ENCODE results near the gene MAP3K5. TPM values are rescaled to one million over a fixed set of nuclear protein-coding genes. Genes with fewer than 3 reads are reported as not detected.
A peak's percentile ranks its signal among the peaks of the same experiment; 100 is the strongest.

MAP3K5 gene
- polyA plus RNA-seq, 2 donors: 5.2 to 5.6 TPM

DNA sequence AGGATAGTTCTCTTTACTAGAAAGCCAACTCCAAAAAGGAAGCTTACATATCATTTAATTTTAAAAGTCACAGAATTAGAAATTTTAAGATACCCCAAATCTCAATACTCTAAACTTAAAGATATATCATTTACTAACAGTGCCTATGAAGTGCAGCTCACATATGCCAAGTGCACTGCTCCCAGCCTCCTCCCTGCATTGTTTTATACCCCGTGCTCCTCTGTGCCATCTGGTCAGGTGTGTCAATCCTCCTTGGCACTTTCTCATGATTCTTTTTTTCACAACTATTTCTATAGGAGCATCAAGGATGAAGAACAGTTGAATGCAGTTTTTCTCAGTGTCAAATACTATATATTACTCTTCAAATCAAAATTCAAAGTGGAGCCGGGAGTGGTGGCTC is 250.9 kb downstream of the MAP3K5 start:
- Histone ChIP-seq H3K4me3 (ENCODE audit: low read depth in 1 of 2, low read length in 2 of 2) (no peak overlapping the region), H3K9me3 (ENCODE audit: control insufficient read depth in 2 of 2, insufficient read depth in 1 of 2, low read depth in 1 of 2, low read length in 1 of 2) (no peaks in the 10 kb centered on the region)
- WGBS, 2 donors: 67 to 75% methylated on average over 2 of the region's 2 CpGs

DNA sequence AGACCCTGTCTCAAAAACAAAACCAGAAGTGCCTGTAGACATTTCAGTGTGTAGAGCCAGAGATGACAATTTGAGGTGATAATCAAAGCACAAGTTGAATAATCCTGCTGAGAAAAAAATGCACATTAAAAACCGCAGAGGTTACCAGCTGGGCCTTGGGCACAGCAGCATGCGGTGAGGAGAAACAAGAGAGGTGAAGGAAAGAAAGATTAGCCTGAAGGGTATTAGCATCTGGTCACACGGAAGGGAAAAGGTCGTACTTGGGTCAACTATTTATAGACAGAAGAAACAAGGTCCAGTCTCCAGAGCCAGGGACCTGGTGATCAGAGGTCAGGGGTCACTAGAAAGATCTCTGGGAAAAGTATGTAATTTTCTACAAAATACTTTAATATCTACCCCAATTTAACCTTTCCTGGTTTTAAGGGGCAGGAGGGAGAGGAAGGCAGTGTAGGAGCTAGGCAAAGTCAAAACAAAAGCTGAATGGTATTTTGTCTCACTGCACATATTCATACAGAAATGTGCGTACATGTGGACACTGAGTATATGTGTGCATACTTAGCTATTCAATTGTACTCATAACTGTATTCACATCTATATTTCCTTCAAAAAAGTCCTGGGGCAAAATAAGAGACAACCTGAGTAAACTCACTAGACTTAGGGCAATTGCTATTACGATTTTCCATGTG is 252.2 kb downstream of the MAP3K5 start:
- Histone ChIP-seq H3K4me3 (ENCODE audit: low read depth in 1 of 2, low read length in 2 of 2) (no peak overlapping the region), H3K36me3 (ENCODE audit: control insufficient read depth in 2 of 2, insufficient read depth in 2 of 2, low read length in 1 of 2) (no peaks in the 10 kb centered on the region), H3K9me3 (ENCODE audit: control insufficient read depth in 2 of 2, insufficient read depth in 1 of 2, low read depth in 1 of 2, low read length in 1 of 2) (no peaks in the 10 kb centered on the region), H3K27me3 (ENCODE audit: control insufficient read depth in 1 of 2, insufficient read depth in 2 of 2, low read length in 2 of 2) (no peaks in the 10 kb centered on the region), H3K4me1 (ENCODE audit: control insufficient read depth in 2 of 2, insufficient read depth in 2 of 2, low read length in 1 of 2) (no peaks in the 10 kb centered on the region), H3K27ac (ENCODE audit: low read depth in 2 of 2, low read length in 1 of 2) (no peak overlapping the region)
- 68 to 73% methylated on average over 6 of the region's 6 CpGs for WGBS, 2 donors

More for the DNA sequence above, 250.9 kb downstream of the MAP3K5 start:
- H3K4me1 ChIP-seq (ENCODE audit: control insufficient read depth in 2 of 2, insufficient read depth in 2 of 2, low read length in 1 of 2): no peaks in the 10 kb centered on the region
- H3K36me3 ChIP-seq (ENCODE audit: control insufficient read depth in 2 of 2, insufficient read depth in 2 of 2, low read length in 1 of 2): no peaks in the 10 kb centered on the region
- H3K27me3 ChIP-seq (ENCODE audit: control insufficient read depth in 1 of 2, insufficient read depth in 2 of 2, low read length in 2 of 2): no peaks in the 10 kb centered on the region
- H3K27ac ChIP-seq (ENCODE audit: low read depth in 2 of 2, low read length in 1 of 2): peak overlapping the region in 1 of 2 donors; percentile 18

DNA sequence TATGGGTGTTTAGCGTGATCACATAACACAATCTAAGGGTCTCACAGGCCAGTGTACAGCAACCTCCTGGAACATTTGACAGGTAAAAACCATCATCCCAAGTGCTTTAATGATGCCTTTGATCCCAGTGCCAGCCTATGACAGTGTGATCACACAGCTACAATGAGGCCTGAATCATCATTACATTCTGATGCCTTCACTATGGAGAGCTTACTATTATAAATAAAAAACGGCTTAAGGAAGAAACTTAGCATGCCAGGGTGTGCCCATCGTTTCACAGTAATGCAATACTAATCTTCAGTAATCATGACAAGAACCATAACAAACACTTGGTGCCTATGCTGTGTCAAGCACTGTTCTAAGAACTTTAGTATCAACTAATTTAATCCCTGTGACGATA is 253.4 kb downstream of the MAP3K5 start:
- WGBS, 2 donors: 56 to 63% methylated on average over 4 of the region's 4 CpGs
- Histone ChIP-seq H3K9me3 (ENCODE audit: control insufficient read depth in 2 of 2, insufficient read depth in 1 of 2, low read depth in 1 of 2, low read length in 1 of 2) (no peaks in the 10 kb centered on the region), H3K4me3 (ENCODE audit: low read depth in 1 of 2, low read length in 2 of 2) (no peak overlapping the region), H3K27ac (ENCODE audit: low read depth in 2 of 2, low read length in 1 of 2) (peak overlapping the region in 1 of 2 donors; percentile 58), H3K4me1 (ENCODE audit: control insufficient read depth in 2 of 2, insufficient read depth in 2 of 2, low read length in 1 of 2) (no peaks in the 10 kb centered on the region), H3K36me3 (ENCODE audit: control insufficient read depth in 2 of 2, insufficient read depth in 2 of 2, low read length in 1 of 2) (no peaks in the 10 kb centered on the region), H3K27me3 (ENCODE audit: control insufficient read depth in 1 of 2, insufficient read depth in 2 of 2, low read length in 2 of 2) (no peaks in the 10 kb centered on the region)

DNA sequence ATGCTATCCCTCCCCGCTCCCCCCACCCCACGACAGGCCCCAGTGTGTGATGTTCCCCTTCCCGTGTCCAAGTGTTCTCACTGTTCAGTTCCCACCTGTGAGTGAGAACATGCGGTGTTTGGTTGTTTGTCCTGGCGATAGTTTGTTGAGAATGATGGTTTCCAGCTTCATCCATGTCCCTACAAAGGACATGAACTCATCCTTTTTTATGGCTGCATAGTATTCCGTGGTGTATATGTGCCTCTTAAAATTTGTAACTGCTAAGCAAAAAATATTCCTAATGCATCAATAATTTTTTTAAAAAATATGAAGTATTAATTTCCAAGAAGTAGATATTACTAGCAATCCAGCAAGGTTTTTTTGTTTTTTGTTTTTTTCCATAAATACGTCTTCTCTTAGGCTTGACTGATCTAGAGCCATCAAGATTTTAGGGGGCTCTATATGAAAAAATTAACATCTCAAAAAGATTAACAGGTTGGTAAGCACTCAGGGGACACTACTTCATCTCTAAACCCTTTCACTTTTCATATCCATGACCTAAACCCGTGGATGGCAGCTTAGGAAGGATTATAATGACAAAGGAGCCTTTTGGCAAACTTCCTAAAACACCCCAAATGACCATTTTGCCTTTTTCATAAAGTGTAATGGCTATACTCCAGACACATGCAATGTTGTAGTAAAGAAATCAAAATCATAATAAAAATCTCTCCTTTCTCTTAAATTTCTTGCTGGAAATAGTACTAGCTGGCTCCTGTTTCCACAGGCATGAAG is 256.2 kb downstream of the MAP3K5 start:
- Histone ChIP-seq H3K27ac (ENCODE audit: low read depth in 2 of 2, low read length in 1 of 2) (no peak overlapping the region), H3K4me3 (ENCODE audit: low read depth in 1 of 2, low read length in 2 of 2) (no peak overlapping the region), H3K36me3 (ENCODE audit: control insufficient read depth in 2 of 2, insufficient read depth in 2 of 2, low read length in 1 of 2) (no peaks in the 10 kb centered on the region), H3K27me3 (ENCODE audit: control insufficient read depth in 1 of 2, insufficient read depth in 2 of 2, low read length in 2 of 2) (no peaks in the 10 kb centered on the region), H3K9me3 (ENCODE audit: control insufficient read depth in 2 of 2, insufficient read depth in 1 of 2, low read depth in 1 of 2, low read length in 1 of 2) (no peaks in the 10 kb centered on the region), H3K4me1 (ENCODE audit: control insufficient read depth in 2 of 2, insufficient read depth in 2 of 2, low read length in 1 of 2) (no peaks in the 10 kb centered on the region)
- WGBS, 2 donors: 90 to 93% methylated on average over 8 of the region's 8 CpGs

DNA sequence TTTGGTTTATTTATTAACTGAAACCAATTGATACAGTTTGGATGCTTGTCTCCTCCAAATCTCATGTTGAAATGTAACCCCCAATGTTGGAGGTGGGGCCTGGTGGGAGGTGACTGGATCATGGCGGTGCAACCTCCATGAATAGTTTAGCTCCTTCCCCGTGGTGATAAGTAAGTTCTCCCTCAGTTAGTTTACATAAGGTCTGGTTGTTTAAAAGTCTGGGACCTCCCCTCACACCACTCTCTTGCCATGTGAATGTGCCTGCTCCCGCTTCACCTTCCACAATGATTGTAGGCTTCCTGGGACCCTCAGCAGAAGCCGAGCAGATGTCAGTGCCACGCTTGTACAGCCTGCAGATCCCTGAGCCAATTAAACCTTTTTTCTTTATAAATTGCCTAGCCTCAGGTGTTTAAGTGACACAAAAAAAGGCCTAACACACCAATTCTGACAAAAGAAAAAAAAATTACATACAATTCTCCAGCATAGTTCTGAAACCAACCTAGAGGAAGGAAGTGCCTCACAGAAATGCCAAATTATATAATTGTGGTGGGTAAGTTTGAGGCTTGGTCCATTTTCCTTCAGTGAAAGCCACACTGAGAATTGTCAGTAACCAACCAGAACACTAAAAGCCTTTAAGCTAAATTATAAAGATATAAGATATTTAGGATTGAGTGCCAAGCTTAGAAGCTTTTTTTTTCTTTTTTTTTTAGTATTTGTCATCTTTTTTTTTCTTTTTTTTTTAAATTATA is 257.1 kb downstream of the MAP3K5 start:
- no peaks in the 10 kb centered on the region for H3K9me3 ChIP-seq (ENCODE audit: control insufficient read depth in 2 of 2, insufficient read depth in 1 of 2, low read depth in 1 of 2, low read length in 1 of 2)
- H3K27ac ChIP-seq (ENCODE audit: low read depth in 2 of 2, low read length in 1 of 2): no peak overlapping the region
- H3K36me3 ChIP-seq (ENCODE audit: control insufficient read depth in 2 of 2, insufficient read depth in 2 of 2, low read length in 1 of 2): no peaks in the 10 kb centered on the region
- no peak overlapping the region for H3K4me3 ChIP-seq (ENCODE audit: low read depth in 1 of 2, low read length in 2 of 2)
- H3K4me1 ChIP-seq (ENCODE audit: control insufficient read depth in 2 of 2, insufficient read depth in 2 of 2, low read length in 1 of 2): no peaks in the 10 kb centered on the region
- no peaks in the 10 kb centered on the region for H3K27me3 ChIP-seq (ENCODE audit: control insufficient read depth in 1 of 2, insufficient read depth in 2 of 2, low read length in 2 of 2)
- WGBS, 2 donors: 74 to 78% methylated on average over 5 of the region's 5 CpGs

DNA sequence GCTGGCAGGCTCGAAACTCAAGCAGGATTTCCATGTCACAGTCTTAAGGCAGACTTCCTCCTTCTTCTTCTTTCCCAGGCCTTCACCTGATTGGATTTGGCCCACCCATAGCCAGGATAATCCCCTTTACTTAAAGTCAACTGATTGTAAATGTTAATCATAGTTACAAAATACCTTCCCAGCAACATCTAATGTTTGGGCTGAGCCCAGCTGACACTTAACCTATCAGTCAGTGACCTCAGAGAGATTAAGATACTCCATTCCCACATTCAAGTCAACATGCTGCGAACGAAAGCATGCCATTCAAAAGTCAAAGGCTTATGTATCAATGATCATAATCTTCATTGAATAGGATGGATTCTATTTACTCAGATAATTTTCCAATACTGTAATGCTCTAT is 258.0 kb downstream of the MAP3K5 start:
- H3K9me3 ChIP-seq (ENCODE audit: control insufficient read depth in 2 of 2, insufficient read depth in 1 of 2, low read depth in 1 of 2, low read length in 1 of 2): no peaks in the 10 kb centered on the region
- no peaks in the 10 kb centered on the region for H3K27me3 ChIP-seq (ENCODE audit: control insufficient read depth in 1 of 2, insufficient read depth in 2 of 2, low read length in 2 of 2)
- no peak overlapping the region for H3K27ac ChIP-seq (ENCODE audit: low read depth in 2 of 2, low read length in 1 of 2)
- H3K4me3 ChIP-seq (ENCODE audit: low read depth in 1 of 2, low read length in 2 of 2): no peak overlapping the region
- H3K4me1 ChIP-seq (ENCODE audit: control insufficient read depth in 2 of 2, insufficient read depth in 2 of 2, low read length in 1 of 2): no peaks in the 10 kb centered on the region
- H3K36me3 ChIP-seq (ENCODE audit: control insufficient read depth in 2 of 2, insufficient read depth in 2 of 2, low read length in 1 of 2): no peaks in the 10 kb centered on the region
- 83 to 86% methylated on average over 3 of the region's 3 CpGs for WGBS, 2 donors

DNA sequence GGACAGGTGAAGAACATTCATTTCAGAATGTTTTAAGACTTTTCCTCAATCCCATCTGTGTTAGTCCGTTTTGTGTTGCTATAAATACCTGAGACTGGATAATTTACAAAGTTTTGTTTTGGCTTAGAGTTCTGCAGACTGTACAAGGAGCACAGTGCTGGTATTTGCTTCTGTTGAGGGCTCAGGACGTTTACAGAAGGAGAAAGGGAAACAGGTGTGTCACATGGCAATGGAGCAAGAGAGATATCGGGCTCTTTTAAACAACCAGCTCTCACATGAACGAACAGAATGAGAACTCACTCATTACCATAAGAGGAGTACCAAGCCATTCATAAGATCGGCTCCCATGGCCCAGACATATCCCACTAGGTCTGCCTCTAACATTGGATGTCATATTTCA is 258.8 kb downstream of the MAP3K5 start:
- WGBS, 2 donors: 64 to 66% methylated on average over 5 of the region's 5 CpGs
- no peaks in the 10 kb centered on the region for H3K9me3 ChIP-seq (ENCODE audit: control insufficient read depth in 2 of 2, insufficient read depth in 1 of 2, low read depth in 1 of 2, low read length in 1 of 2)
- no peaks in the 10 kb centered on the region for H3K4me1 ChIP-seq (ENCODE audit: control insufficient read depth in 2 of 2, insufficient read depth in 2 of 2, low read length in 1 of 2)
- H3K4me3 ChIP-seq (ENCODE audit: low read depth in 1 of 2, low read length in 2 of 2): no peak overlapping the region
- H3K36me3 ChIP-seq (ENCODE audit: control insufficient read depth in 2 of 2, insufficient read depth in 2 of 2, low read length in 1 of 2): no peaks in the 10 kb centered on the region
- H3K27me3 ChIP-seq (ENCODE audit: control insufficient read depth in 1 of 2, insufficient read depth in 2 of 2, low read length in 2 of 2): no peaks in the 10 kb centered on the region
- H3K27ac ChIP-seq (ENCODE audit: low read depth in 2 of 2, low read length in 1 of 2): no peak overlapping the region

DNA sequence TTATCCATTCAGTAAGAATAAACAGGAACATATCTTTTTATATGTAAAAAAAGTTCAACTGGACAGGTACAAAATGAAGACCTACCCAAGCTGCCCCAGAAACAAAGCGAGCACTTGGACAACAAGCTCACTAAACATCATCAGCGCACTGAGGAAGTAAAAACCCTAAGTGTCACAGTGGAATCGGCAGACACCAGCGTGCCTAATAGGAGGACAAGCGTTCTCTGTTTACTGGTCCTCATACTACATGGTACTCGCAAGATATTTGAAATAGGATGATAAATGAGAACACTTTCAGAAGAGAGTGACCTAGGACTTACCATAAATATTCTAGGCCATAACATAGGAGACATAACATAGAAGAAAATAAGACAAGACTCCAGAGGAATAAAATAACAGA is 260.2 kb downstream of the MAP3K5 start:
- 90 to 92% methylated on average over 6 of the region's 6 CpGs for WGBS, 2 donors
- H3K27me3 ChIP-seq (ENCODE audit: control insufficient read depth in 1 of 2, insufficient read depth in 2 of 2, low read length in 2 of 2): no peaks in the 10 kb centered on the region
- H3K27ac ChIP-seq (ENCODE audit: low read depth in 2 of 2, low read length in 1 of 2): no peak overlapping the region
- H3K4me1 ChIP-seq (ENCODE audit: control insufficient read depth in 2 of 2, insufficient read depth in 2 of 2, low read length in 1 of 2): no peaks in the 10 kb centered on the region
- H3K36me3 ChIP-seq (ENCODE audit: control insufficient read depth in 2 of 2, insufficient read depth in 2 of 2, low read length in 1 of 2): no peaks in the 10 kb centered on the region
- no peaks in the 10 kb centered on the region for H3K9me3 ChIP-seq (ENCODE audit: control insufficient read depth in 2 of 2, insufficient read depth in 1 of 2, low read depth in 1 of 2, low read length in 1 of 2)
- no peak overlapping the region for H3K4me3 ChIP-seq (ENCODE audit: low read depth in 1 of 2, low read length in 2 of 2)

DNA sequence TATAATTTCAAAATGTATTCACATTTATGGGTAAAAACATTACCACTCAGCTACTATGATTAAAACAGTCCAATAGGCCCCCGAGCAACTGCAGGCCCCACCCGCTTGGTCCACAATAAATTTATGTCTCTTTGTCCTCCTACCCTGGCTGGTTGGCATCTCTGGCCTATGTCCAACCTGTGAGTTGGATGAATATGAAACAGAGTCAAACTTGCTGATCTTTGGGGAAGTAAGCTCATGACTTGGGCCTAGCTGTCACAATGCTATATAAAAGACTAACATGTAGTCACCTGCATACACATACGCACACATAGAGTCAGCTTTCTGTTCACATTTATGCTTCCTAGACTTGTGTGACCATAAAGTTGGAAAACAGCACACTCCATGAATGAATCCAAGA is 262.6 kb downstream of the MAP3K5 start:
- Histone ChIP-seq H3K36me3 (ENCODE audit: control insufficient read depth in 2 of 2, insufficient read depth in 2 of 2, low read length in 1 of 2) (no peaks in the 10 kb centered on the region), H3K9me3 (ENCODE audit: control insufficient read depth in 2 of 2, insufficient read depth in 1 of 2, low read depth in 1 of 2, low read length in 1 of 2) (no peaks in the 10 kb centered on the region), H3K4me1 (ENCODE audit: control insufficient read depth in 2 of 2, insufficient read depth in 2 of 2, low read length in 1 of 2) (peaks cover 6 to 9% of the 10 kb centered on the region in 2 donors), H3K27me3 (ENCODE audit: control insufficient read depth in 1 of 2, insufficient read depth in 2 of 2, low read length in 2 of 2) (no peaks in the 10 kb centered on the region), H3K4me3 (ENCODE audit: low read depth in 1 of 2, low read length in 2 of 2) (no peak overlapping the region), H3K27ac (ENCODE audit: low read depth in 2 of 2, low read length in 1 of 2) (no peak overlapping the region)
- WGBS, 2 donors: 61 to 73% methylated on average over 3 of the region's 3 CpGs

Measured in esophagus (tissue), 2 donors.